ENCODE data around the gene ATG9B.

Gene ATG9B

GRCh38 chr7:151057989-151058780, 33.9 kb upstream of the ATG9B start:
- 6 to 8% methylated on average over 46 of the region's 46 CpGs for WGBS, 2 experiments
- Histone ChIP-seq H3K9me3 (ENCODE audit: control insufficient read depth, low read length) (no peaks in the 10 kb centered on the region), H3K4me3 (ENCODE audit: insufficient read depth, low read depth, low read length) (peak overlapping the region; percentile 80), H3K4me1 (ENCODE audit: control insufficient read depth, insufficient read depth, low read length) (peaks cover 36% of the 10 kb centered on the region), H3K27ac (ENCODE audit: insufficient read depth, low read depth, low read length, poor library complexity, severe bottlenecking) (peak overlapping the region; percentile 6), H3K27me3 (ENCODE audit: control insufficient read depth, insufficient read depth, low read length, poor library complexity, severe bottlenecking) (peaks cover 39% of the 10 kb centered on the region), H3K36me3 (ENCODE audit: control insufficient read depth, insufficient read depth, low read length) (no peaks in the 10 kb centered on the region)

DNA sequence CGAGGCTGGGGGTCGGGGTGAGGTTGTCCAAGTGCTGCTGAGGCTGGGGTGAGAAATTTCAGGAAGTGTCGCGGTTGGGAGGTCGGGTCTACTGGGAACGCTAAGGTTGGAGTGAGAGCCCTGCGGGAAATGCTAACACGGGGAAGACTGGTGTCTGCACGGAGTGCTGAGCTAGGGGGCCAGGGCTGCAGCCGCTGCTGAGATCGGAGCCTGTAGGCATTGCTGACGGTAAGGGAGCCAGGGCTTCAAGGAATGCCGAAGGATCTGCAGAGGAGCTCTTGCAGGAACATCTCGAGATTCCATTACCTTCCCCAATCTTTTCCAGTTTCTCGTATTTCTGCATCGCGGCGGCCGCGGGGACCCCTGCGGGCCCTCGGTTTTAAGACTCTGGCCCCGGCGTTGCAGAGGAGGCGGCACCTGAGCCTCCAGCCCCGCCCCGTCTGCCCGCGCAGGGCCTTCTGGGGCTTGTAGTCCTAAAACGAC, 33.3 kb upstream of the ATG9B start, which contains the start of gene CDK5:
CDK5 (minus strand) TSS at position 392 of the 483 bp plus-strand sequence; CDS start at position 343, 49 bp downstream.
- no peaks in the 10 kb centered on the region for H3K36me3 ChIP-seq (ENCODE audit: control insufficient read depth, insufficient read depth, low read length)
- peak within 1 kb of the TSS; percentile 6 for H3K27ac ChIP-seq (ENCODE audit: insufficient read depth, low read depth, low read length, poor library complexity, severe bottlenecking)

DNA sequence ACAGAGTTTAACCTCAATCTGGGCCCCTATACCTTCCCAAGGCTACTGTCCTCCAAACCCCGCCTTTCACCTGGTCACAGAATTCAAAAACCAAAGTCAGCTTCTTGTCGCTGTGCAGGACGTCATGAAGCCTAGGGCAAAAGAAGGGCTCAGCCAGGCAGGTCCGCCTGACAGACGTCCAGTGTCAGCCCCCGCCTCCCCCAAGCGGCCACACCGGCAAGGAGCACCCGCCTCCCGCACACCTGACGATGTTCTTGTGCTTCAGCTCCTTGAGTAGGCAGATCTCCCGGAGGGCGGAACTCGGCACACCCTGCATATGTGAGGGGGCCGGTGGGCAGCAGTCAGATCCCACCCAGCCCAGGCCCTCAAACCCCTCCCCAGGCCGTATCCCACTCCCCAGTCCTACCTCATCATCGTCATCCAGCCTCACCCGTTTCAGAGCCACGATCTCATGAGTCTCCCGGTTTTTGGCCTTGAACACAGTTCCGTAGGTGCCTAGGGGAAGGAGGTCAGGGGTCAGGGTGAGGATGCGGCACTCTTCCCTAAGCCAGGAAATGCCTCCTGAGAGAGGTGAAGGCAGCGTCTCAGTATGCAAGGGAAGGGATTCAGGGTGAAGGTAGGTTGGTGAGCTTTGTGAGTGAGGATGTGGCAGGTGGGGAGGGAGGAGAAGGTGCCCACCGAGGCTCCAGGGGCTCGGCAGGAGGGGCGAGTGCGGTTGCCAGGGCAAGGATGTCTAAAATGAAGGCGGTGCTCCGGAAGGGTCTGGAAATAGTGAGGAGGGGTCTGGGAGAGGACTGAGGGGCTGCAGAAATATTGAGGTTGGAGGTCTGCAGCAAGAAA, 32.6 kb upstream of the ATG9B start:
- H3K4me3 ChIP-seq (ENCODE audit: insufficient read depth, low read depth, low read length) = peak overlapping the region; percentile 44
- H3K27me3 ChIP-seq (ENCODE audit: control insufficient read depth, insufficient read depth, low read length, poor library complexity, severe bottlenecking) = peaks cover 43% of the 10 kb centered on the region
- 23 to 29% methylated on average over 29 of the region's 29 CpGs for WGBS, 2 experiments
- peaks cover 27% of the 10 kb centered on the region for H3K4me1 ChIP-seq (ENCODE audit: control insufficient read depth, insufficient read depth, low read length)
- H3K27ac ChIP-seq (ENCODE audit: insufficient read depth, low read depth, low read length, poor library complexity, severe bottlenecking) = no peak overlapping the region
- H3K9me3 ChIP-seq (ENCODE audit: control insufficient read depth, low read length) = no peaks in the 10 kb centered on the region
- H3K36me3 ChIP-seq (ENCODE audit: control insufficient read depth, insufficient read depth, low read length) = no peaks in the 10 kb centered on the region

More for the DNA sequence above, 33.3 kb upstream of the ATG9B start, which contains the start of gene CDK5:
- 1% methylated on average over 30 of the region's 30 CpGs for WGBS, 2 experiments
- Histone ChIP-seq H3K4me3 (ENCODE audit: insufficient read depth, low read depth, low read length) (peak within 1 kb of the TSS; percentile 80), H3K9me3 (ENCODE audit: control insufficient read depth, low read length) (no peaks in the 10 kb centered on the region), H3K27me3 (ENCODE audit: control insufficient read depth, insufficient read depth, low read length, poor library complexity, severe bottlenecking) (peaks cover 40% of the 10 kb centered on the region), H3K4me1 (ENCODE audit: control insufficient read depth, insufficient read depth, low read length) (peaks cover 32% of the 10 kb centered on the region)

- Histone ChIP-seq H3K4me1 (ENCODE audit: control insufficient read depth, insufficient read depth, low read length) (peaks cover 21% of the 10 kb centered on the region), H3K27ac (ENCODE audit: insufficient read depth, low read depth, low read length, poor library complexity, severe bottlenecking) (no peak overlapping the region), H3K9me3 (ENCODE audit: control insufficient read depth, low read length) (no peaks in the 10 kb centered on the region), H3K27me3 (ENCODE audit: control insufficient read depth, insufficient read depth, low read length, poor library complexity, severe bottlenecking) (peaks cover 42% of the 10 kb centered on the region), H3K4me3 (ENCODE audit: insufficient read depth, low read depth, low read length) (no peak overlapping the region), H3K36me3 (ENCODE audit: control insufficient read depth, insufficient read depth, low read length) (no peaks in the 10 kb centered on the region)
- WGBS, 2 experiments = 84 to 87% methylated on average over 5 to 6 of the region's 6 CpGs
Observed at GRCh38 chr7:151056283-151056665, 32.0 kb upstream of the ATG9B start.

DNA sequence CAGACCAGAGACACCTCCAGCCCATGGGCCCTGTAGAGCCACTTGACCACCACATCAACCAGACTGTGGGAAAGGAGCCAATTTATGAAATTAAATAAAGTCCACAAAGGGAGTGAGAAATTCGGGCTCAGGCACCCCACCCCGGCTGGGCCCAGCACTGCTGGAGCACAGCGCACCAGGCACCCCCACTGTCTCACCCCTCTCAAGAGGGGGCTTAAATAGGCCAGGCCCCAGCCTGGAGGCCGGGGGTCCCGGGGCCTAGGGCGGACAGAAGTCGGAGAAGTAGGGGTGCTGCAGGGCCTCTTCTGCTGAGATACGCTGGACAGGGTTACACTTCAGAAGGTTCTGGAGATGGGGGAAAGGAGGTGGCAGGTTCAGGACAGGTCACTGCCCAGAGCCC, 29.5 kb upstream of the ATG9B start:
- peaks cover 54% of the 10 kb centered on the region for H3K27me3 ChIP-seq (ENCODE audit: control insufficient read depth, insufficient read depth, low read length, poor library complexity, severe bottlenecking)

DNA sequence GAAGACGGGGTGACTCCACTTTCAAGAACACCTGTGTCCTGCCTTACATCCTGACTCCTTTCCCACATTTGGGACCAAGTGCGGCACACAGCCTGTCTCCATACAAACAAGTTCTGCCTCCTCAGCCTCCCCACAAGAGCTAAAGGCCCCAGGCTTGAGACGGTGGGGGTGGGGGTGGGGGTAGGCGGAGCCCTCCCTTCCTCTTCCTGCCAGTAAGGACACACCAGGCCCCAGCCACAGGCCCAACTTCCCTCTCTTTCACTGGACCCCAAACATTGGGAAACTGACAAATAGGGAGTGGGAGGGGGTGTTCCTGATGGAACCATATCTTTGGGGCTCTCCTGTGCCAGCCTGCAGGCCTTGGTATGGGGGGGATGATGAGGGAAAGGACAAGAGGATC, 28.8 kb upstream of the ATG9B start:
- Histone ChIP-seq H3K27ac (ENCODE audit: insufficient read depth, low read depth, low read length, poor library complexity, severe bottlenecking) (no peak overlapping the region), H3K36me3 (ENCODE audit: control insufficient read depth, insufficient read depth, low read length) (no peaks in the 10 kb centered on the region), H3K4me1 (ENCODE audit: control insufficient read depth, insufficient read depth, low read length) (peaks cover 4% of the 10 kb centered on the region), H3K27me3 (ENCODE audit: control insufficient read depth, insufficient read depth, low read length, poor library complexity, severe bottlenecking) (peaks cover 59% of the 10 kb centered on the region), H3K9me3 (ENCODE audit: control insufficient read depth, low read length) (no peaks in the 10 kb centered on the region), H3K4me3 (ENCODE audit: insufficient read depth, low read depth, low read length) (no peak overlapping the region)
- WGBS, 2 experiments = 81 to 84% methylated on average over 2 to 4 of the region's 4 CpGs

More for the DNA sequence above, 29.5 kb upstream of the ATG9B start:
- H3K9me3 ChIP-seq (ENCODE audit: control insufficient read depth, low read length) = no peaks in the 10 kb centered on the region
- H3K4me1 ChIP-seq (ENCODE audit: control insufficient read depth, insufficient read depth, low read length) = peaks cover 9% of the 10 kb centered on the region
- no peak overlapping the region for H3K27ac ChIP-seq (ENCODE audit: insufficient read depth, low read depth, low read length, poor library complexity, severe bottlenecking)
- H3K36me3 ChIP-seq (ENCODE audit: control insufficient read depth, insufficient read depth, low read length) = no peaks in the 10 kb centered on the region
- no peak overlapping the region for H3K4me3 ChIP-seq (ENCODE audit: insufficient read depth, low read depth, low read length)
- 91 to 93% methylated on average over 8 of the region's 8 CpGs for WGBS, 2 experiments

DNA sequence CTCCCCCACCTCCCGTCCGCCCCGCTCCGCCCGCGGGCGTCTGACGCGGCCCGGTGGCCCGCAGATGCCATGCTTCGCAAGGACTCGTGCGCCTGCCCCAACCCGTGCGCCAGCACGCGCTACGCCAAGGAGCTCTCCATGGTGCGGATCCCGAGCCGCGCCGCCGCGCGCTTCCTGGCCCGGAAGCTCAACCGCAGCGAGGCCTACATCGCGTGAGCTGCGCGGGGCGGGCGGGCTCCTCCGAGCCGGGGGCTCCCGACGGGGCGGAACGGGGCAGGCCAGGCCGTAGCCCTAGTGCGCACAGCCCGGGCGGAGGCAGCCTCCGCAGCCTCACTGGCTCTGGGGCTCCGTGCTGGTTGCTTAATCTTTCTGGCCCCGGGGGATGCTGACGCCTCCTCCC, 26.8 kb upstream of the ATG9B start:
- Histone ChIP-seq H3K4me3 (ENCODE audit: insufficient read depth, low read depth, low read length) (no peak overlapping the region), H3K36me3 (ENCODE audit: control insufficient read depth, insufficient read depth, low read length) (no peaks in the 10 kb centered on the region), H3K9me3 (ENCODE audit: control insufficient read depth, low read length) (no peaks in the 10 kb centered on the region), H3K27ac (ENCODE audit: insufficient read depth, low read depth, low read length, poor library complexity, severe bottlenecking) (no peak overlapping the region), H3K27me3 (ENCODE audit: control insufficient read depth, insufficient read depth, low read length, poor library complexity, severe bottlenecking) (peaks cover 46% of the 10 kb centered on the region), H3K4me1 (ENCODE audit: control insufficient read depth, insufficient read depth, low read length) (no peaks in the 10 kb centered on the region)
- WGBS, 2 experiments = 2 to 3% methylated on average over 50 of the region's 50 CpGs

DNA sequence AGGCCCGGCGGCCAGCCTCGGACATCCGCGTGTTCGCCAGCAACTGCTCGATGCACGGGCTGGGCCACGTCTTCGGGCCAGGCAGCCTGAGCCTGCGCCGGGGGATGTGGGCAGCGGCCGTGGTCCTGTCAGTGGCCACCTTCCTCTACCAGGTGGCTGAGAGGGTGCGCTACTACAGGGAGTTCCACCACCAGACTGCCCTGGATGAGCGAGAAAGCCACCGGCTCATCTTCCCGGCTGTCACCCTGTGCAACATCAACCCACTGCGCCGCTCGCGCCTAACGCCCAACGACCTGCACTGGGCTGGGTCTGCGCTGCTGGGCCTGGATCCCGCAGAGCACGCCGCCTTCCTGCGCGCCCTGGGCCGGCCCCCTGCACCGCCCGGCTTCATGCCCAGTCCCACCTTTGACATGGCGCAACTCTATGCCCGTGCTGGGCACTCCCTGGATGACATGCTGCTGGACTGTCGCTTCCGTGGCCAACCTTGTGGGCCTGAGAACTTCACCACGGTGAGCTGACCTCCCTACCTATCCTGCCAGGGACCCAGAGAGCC, 24.7 kb upstream of the ATG9B start:
- peaks cover 41% of the 10 kb centered on the region for H3K27me3 ChIP-seq (ENCODE audit: control insufficient read depth, insufficient read depth, low read length, poor library complexity, severe bottlenecking)
- H3K36me3 ChIP-seq (ENCODE audit: control insufficient read depth, insufficient read depth, low read length) = no peaks in the 10 kb centered on the region
- H3K9me3 ChIP-seq (ENCODE audit: control insufficient read depth, low read length) = no peaks in the 10 kb centered on the region
- no peak overlapping the region for H3K27ac ChIP-seq (ENCODE audit: insufficient read depth, low read depth, low read length, poor library complexity, severe bottlenecking)
- H3K4me3 ChIP-seq (ENCODE audit: insufficient read depth, low read depth, low read length) = no peak overlapping the region
- no peaks in the 10 kb centered on the region for H3K4me1 ChIP-seq (ENCODE audit: control insufficient read depth, insufficient read depth, low read length)
- WGBS, 2 experiments = 93 to 94% methylated on average over 38 of the region's 38 CpGs

GRCh38 chr7:151047976-151048815, 23.9 kb upstream of the ATG9B start, which contains the start of gene ASIC3:
Gene ASIC3, plus strand, starts transcription at chr7:151048531. Its CDS starts 355 bp downstream, at chr7:151048886.
- Histone ChIP-seq H3K27ac (ENCODE audit: insufficient read depth, low read depth, low read length, poor library complexity, severe bottlenecking) (no peak within 1 kb of the TSS), H3K27me3 (ENCODE audit: control insufficient read depth, insufficient read depth, low read length, poor library complexity, severe bottlenecking) (peaks cover 41% of the 10 kb centered on the region), H3K4me3 (ENCODE audit: insufficient read depth, low read depth, low read length) (no peak within 1 kb of the TSS), H3K36me3 (ENCODE audit: control insufficient read depth, insufficient read depth, low read length) (no peaks in the 10 kb centered on the region), H3K4me1 (ENCODE audit: control insufficient read depth, insufficient read depth, low read length) (no peaks in the 10 kb centered on the region), H3K9me3 (ENCODE audit: control insufficient read depth, low read length) (no peaks in the 10 kb centered on the region)
- WGBS, 2 experiments = 87% methylated on average over 22 of the region's 22 CpGs
